GM10266 (cell line): ENCODE data around the gene SLC17A5.
"Not testable (repeated sequence)": the region's sequence is repeated elsewhere in the genome, so short reads cannot be mapped to it uniquely, and the experiment has no call there.

Experiments used
- DNase-seq: peaks from one replicate; pipeline ENCODE4 v3.0.0; 2012; ENCODE audit errors: extremely low spot score
- CTCF ChIP-seq: IDR thresholded peaks from 2 replicates; pipeline ENCODE4 v1.5.1; 2012; ENCODE audit warnings: mild to moderate bottlenecking, low read depth; ENCODE audit not compliant: control insufficient read depth, insufficient read depth; ENCODE audit errors: missing control alignments

SLC17A5 gene

GRCh38 chr6:73569121-73569520, 84.7 kb downstream of the SLC17A5 start:
- no peak for TF ChIP-seq CTCF
- DNase-seq, result no peak

- no peak for DNase-seq
- no peak for TF ChIP-seq CTCF
Observed at GRCh38 chr6:73566954-73567591, 86.7 kb downstream of the SLC17A5 start.

- not testable (repeated sequence) for DNase-seq
Observed at GRCh38 chr6:73566486-73566871, 87.3 kb downstream of the SLC17A5 start.

DNA sequence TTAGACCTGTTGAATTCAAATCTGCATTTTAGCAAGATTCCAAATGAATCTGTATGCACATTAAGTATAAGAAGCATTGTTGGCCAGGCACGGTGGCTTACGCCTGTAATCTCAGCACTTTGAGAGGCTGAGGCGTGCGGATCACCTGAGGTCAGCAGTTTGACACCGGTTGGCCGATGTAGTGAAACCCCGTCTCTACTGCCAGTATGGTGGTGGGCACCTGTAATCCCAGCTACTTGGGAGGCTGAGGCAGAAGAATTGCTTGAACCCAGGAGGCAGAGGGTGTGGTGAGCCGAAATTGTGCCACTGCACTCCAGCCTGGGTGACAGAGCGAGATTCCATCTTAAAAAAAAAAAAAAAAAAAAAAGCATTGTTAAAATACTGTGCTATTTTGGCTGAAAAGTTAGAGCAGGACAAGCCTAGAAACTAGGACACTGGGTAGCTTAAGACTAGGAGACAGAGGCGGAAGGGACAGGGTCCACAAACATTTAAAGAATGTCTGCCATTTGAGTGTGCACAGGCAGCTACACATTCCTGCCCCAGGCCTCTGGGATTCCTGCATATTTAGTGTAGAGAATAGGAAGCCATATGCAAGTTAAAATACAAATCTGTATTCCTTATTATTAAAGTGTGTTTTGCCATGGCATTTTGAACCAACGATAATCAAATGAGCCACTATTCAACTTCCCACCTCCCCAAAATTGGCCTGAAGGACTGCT, 87.9 kb downstream of the SLC17A5 start:
- no peak for DNase-seq
- no peak for TF ChIP-seq CTCF

- TF ChIP-seq CTCF, result no peak
Observed at GRCh38 chr6:73564578-73565345, 89.0 kb downstream of the SLC17A5 start.

DNA sequence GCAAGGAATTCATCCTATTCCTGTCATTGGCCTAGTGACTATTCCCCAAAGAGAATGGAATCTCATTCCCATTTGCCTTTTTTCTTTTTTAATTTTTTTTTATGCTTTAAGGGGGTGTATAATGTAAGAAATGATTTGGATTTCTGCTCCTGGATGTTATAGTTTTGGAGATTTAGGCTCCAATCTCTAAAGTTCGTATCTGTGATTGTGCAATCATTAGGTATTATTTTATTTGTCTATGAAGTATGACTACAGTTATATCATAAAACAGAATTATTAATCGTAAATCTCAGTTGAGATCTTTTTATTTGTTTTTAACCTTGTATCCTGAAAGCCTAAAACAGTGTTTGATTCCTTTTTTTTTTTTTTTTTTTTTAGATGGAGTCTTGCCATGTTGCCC, 91.2 kb downstream of the SLC17A5 start:
- no peak for TF ChIP-seq CTCF
- DNase-seq, result no peak

More at GRCh38 chr6:73564578-73565345, 89.0 kb downstream of the SLC17A5 start:
- DNase-seq, result no peak

DNA sequence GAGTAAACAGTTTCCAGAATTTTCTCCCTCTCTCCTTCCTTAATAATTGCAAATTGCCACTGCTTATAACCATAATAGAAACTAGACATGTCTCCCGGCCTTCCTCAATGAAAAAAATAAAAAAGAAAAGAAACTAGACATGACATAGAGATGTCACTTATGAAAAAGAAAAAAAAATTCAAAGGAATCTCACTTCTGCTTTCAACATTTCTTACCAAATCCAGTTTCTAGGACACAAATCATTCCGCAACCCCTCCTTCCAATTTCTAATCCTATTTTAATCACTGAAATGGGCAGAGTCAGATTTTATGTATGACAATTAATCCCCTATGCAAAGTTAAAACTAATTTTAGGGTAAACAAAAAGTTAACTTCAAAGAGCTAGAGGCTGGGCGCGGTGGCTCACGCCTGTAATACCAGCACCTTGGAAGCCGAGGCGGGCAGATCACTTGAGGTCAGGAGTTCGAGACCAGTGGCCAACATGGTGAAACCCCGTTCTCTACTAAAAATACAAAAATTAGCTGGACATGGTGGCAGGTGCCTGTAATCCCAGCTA, 92.9 kb downstream of the SLC17A5 start:
- TF ChIP-seq CTCF, result no peak

More for the DNA sequence above, 92.9 kb downstream of the SLC17A5 start:
- peak; percentile 64 for DNase-seq
